ENCODE data around the gene ZNF860. TPM values are rescaled to one million over a fixed set of nuclear protein-coding genes. Genes with fewer than 3 reads are reported as not detected.

Gene ZNF860
- polyA plus RNA-seq, 1 donor: 2.7 TPM

Other genes starting within 250 kb of the ZNF860 start
- gene OSBPL10, start 488 bp upstream of the ZNF860 start, polyA plus RNA-seq (ENCODE audit: insufficient read length): 22.9 TPM
- 19.3 TPM for gene GPD1L, start 124.9 kb downstream of the ZNF860 start, polyA plus RNA-seq (ENCODE audit: insufficient read length)

Measured in left kidney (tissue), 1 donor.